Measurements from ENCODE around the gene PGBD5. TPM values are rescaled to one million over a fixed set of nuclear protein-coding genes. Genes with fewer than 3 reads are reported as not detected.
A peak's percentile ranks its signal among the peaks of the same experiment; 100 is the strongest.

The PGBD5 gene
- total RNA-seq, 1 donor from 2014 or later: 72.4 TPM

DNA sequence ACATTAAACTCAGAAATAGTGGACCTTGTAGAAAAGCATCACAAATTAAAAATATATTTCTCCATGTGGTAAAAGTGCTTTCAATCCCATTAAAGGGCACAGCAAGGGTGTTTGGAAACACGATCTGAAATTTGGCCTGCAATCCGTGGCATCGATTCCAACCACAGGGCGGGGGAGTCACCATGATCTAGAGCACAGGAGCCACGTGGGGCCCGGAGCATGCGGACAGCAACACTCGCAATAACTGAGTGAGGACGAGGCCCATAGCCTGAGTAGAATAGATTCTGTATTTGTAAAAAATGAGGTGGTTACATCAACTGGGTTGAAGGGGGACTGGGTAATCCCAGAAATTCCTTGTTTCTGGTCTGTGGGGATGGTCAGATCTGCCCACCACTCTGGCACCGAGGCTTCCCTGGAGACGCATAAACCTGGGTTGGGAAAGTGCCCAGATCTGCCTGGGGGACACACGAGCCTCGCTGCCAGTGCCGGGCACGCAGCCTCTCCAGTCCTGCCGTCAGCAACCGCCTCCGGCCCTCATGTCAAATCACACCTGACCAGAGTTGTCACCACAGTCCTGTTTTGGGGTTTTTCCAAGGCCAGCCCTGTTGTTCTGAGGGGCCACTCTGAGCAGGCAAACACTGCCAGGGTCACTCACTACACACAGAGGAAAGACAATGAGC is 104.3 kb downstream of the PGBD5 start:
- TF ChIP-seq, protein P1, sequence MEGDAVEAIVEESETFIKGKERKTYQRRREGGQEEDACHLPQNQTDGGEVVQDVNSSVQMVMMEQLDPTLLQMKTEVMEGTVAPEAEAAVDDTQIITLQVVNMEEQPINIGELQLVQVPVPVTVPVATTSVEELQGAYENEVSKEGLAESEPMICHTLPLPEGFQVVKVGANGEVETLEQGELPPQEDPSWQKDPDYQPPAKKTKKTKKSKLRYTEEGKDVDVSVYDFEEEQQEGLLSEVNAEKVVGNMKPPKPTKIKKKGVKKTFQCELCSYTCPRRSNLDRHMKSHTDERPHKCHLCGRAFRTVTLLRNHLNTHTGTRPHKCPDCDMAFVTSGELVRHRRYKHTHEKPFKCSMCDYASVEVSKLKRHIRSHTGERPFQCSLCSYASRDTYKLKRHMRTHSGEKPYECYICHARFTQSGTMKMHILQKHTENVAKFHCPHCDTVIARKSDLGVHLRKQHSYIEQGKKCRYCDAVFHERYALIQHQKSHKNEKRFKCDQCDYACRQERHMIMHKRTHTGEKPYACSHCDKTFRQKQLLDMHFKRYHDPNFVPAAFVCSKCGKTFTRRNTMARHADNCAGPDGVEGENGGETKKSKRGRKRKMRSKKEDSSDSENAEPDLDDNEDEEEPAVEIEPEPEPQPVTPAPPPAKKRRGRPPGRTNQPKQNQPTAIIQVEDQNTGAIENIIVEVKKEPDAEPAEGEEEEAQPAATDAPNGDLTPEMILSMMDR (IDR thresholded peaks at IDR 0.05; ENCODE audit: partially characterized antibody, unreplicated experiment): no peak
- no peak for DNase-seq
- Mint-ChIP-seq H3K9me3 (ENCODE audit: unreplicated experiment) (peaks cover 7% of the 10 kb centered on the region), H3K4me3 (ENCODE audit: unreplicated experiment) (no peak overlapping the region), H3K27me3 (ENCODE audit: unreplicated experiment) (peaks cover 8% of the 10 kb centered on the region), H3K36me3 (ENCODE audit: unreplicated experiment) (peaks cover 8% of the 10 kb centered on the region), H3K4me1 (ENCODE audit: low read depth, unreplicated experiment) (peaks cover 6% of the 10 kb centered on the region), H3K27ac (ENCODE audit: unreplicated experiment) (no peak overlapping the region)

DNA sequence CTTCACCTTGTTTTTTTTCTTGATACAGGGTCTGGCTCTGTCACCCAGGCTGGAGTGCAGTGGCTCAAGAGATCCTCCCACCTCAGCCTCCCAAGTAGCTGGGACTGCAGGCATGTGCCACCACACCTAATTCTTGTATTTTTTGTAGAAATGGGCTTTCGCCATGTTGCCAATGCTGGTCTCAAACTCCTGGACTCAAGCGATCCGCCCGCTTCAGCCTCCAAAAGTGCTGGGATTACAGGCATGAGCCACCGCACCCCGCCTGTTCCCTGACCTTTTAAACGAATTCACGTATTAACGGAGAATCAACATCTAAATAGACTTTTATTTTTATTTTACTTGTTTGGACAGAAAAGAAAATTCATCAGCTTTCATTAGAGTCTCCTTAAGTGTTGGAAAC is 104.8 kb downstream of the PGBD5 start:
- Mint-ChIP-seq H3K4me3 (ENCODE audit: unreplicated experiment) (no peak overlapping the region), H3K4me1 (ENCODE audit: low read depth, unreplicated experiment) (peaks cover 6% of the 10 kb centered on the region), H3K27ac (ENCODE audit: unreplicated experiment) (no peak overlapping the region), H3K36me3 (ENCODE audit: unreplicated experiment) (peaks cover 8% of the 10 kb centered on the region), H3K9me3 (ENCODE audit: unreplicated experiment) (peaks cover 4% of the 10 kb centered on the region), H3K27me3 (ENCODE audit: unreplicated experiment) (peaks cover 8% of the 10 kb centered on the region)
- no peak for DNase-seq
- TF ChIP-seq, protein P1 (IDR thresholded peaks at IDR 0.05; ENCODE audit: partially characterized antibody, unreplicated experiment): no peak

DNA sequence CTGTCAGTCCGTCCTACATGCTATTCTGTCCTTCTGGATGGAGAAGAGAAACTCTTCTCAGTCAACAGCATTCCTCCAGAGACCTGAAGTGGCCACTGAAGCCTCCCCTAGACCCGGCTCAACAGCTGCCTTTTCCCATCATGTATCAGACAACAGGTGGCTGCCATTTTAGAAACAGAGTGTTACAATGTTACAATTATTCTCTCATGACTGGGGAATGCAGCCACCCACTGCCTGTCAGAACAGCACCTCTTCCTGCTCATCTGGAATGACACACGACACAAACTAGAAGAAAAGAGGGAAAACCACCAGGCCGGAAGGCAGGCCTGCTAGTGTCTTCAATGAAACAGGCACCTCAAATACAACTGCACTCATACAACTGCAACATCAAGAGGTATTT is 105.3 kb downstream of the PGBD5 start:
- peak overlapping the region; percentile 15 for H3K27ac Mint-ChIP-seq (ENCODE audit: unreplicated experiment)
- H3K27me3 Mint-ChIP-seq (ENCODE audit: unreplicated experiment): peaks cover 8% of the 10 kb centered on the region
- peaks cover 6% of the 10 kb centered on the region for H3K4me1 Mint-ChIP-seq (ENCODE audit: low read depth, unreplicated experiment)
- TF ChIP-seq, protein P1 (IDR thresholded peaks at IDR 0.05; ENCODE audit: partially characterized antibody, unreplicated experiment): no peak
- peaks cover 4% of the 10 kb centered on the region for H3K9me3 Mint-ChIP-seq (ENCODE audit: unreplicated experiment)
- DNase-seq: no peak
- H3K4me3 Mint-ChIP-seq (ENCODE audit: unreplicated experiment): no peak overlapping the region
- peaks cover 8% of the 10 kb centered on the region for H3K36me3 Mint-ChIP-seq (ENCODE audit: unreplicated experiment)

DNA sequence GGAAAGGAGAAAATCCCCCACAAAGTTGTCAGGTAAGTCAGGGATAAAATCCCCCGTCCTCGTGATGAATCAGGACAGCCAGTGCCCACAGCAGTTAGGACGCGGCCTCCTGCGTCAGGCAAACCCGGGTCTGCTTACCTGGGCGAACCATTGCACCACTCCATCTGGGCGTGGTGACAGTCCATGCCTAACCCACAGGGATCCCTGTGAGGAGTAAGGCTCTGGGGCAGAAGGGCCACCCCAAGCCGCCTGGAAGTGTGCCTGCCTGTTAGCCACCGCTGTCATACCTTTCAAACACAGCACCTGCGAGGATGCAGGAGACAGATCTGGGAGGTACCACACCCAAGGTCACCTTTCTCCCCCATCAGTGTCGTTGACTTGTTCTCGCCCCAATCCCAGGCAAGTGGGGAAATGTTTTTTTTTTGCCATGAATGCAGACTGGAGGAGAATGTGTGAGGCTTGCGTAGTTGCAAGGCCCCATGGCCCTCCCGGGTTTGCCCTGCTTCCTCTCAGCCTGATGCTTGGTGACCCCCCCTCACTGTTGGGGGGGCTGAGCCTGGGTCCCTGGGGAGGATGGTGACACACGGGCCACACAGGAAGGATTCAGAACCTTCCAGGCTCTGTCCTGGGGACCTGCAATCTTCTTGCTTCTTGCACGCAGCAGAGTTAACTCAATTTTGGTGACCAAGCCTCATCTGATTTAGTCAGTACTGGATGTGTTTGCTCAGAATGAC is 107.0 kb downstream of the PGBD5 start:
- TF ChIP-seq, protein P1 (IDR thresholded peaks at IDR 0.05; ENCODE audit: partially characterized antibody, unreplicated experiment): no peak
- Mint-ChIP-seq H3K4me3 (ENCODE audit: unreplicated experiment) (no peak overlapping the region), H3K36me3 (ENCODE audit: unreplicated experiment) (peaks cover 2% of the 10 kb centered on the region), H3K4me1 (ENCODE audit: low read depth, unreplicated experiment) (peaks cover 6% of the 10 kb centered on the region), H3K27me3 (ENCODE audit: unreplicated experiment) (peaks cover 4% of the 10 kb centered on the region), H3K9me3 (ENCODE audit: unreplicated experiment) (peaks cover 6% of the 10 kb centered on the region), H3K27ac (ENCODE audit: unreplicated experiment) (peak overlapping the region; percentile 12)
- DNase-seq: no peak
